ENCODE measurements around the gene DAPK2. TPM values are rescaled to one million over a fixed set of nuclear protein-coding genes. Genes with fewer than 3 reads are reported as not detected.

DAPK2 gene
- polyA plus RNA-seq, 2 of the 4 experiments (the other 2 are of a cell fraction): 3.1 to 4.8 TPM

DNA sequence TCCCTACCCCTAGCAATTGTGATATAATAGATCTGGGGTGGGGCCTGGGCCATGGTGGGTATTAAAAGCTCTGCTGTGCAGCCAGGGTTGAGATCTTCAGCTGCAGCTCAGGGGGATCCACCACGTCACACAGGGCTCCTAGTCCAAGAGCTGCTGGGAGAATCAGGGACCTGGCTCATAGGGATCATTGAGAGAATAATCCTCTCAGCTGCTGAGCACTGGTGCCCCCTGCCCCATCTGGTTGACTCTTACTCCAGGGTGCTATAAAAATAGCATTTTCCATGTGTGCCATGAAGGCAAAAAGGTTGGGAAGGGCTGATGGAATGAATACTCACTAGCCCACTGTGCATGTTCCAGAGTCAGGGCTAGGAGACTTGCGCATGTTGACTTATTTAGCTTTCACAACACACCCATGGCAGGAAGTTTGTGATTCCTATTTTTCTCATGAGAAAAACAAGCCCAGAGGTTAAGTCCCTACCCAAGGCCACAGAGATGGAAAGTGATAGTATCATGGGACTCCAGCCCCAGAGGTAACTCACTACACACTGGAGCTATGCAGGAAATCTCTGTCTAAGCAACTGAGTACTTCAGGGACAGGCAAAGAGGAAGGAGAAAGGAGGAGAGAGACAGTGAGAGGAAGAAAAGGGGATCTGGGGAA is 118.0 kb downstream of the DAPK2 start:
- ChIA-PET CTCF (interaction anchor here (1.0 to 6.0 kb wide), 4 partner anchors 17 to 176 kb away, joined by 3 to 40 read pairs (median 4); partner anchors contain the start of gene DAPK2), POLR2A (no interaction called here)
- H3K4me3 ChIP-seq: no peak overlapping the region
- TF ChIP-seq CHD2 (IDR thresholded peaks at IDR 0.05; ENCODE audit: low read length, partially characterized antibody) (no peak), RARB (CRISPR knock-in tag; IDR thresholded peaks at IDR 0.05) (no peak), NFE2L2 (conservative IDR thresholded peaks at IDR 0.05; ENCODE audit: low read length) (no peak), BHLHE40 (IDR thresholded peaks at IDR 0.05; ENCODE audit: low read depth, low read length) (no peak), RAD21 (conservative IDR thresholded peaks at IDR 0.05 in 1 of 2, IDR thresholded peaks at IDR 0.05 in 1 of 2) (no peak), HES2 (IDR thresholded peaks at IDR 0.05) (no peak), BCL3 (IDR thresholded peaks at IDR 0.05) (no peak), ESRRA (IDR thresholded peaks at IDR 0.05; ENCODE audit: borderline replicate concordance, low read length) (no peak), EHF (CRISPR knock-in tag; IDR thresholded peaks at IDR 0.05) (no peak), EHMT2 (IDR thresholded peaks at IDR 0.05; ENCODE audit: low read depth) (no peak), HOXB13 (CRISPR knock-in tag; IDR thresholded peaks at IDR 0.05; ENCODE audit: low read depth) (no peak)
- TF ChIP-seq, protein P1, sequence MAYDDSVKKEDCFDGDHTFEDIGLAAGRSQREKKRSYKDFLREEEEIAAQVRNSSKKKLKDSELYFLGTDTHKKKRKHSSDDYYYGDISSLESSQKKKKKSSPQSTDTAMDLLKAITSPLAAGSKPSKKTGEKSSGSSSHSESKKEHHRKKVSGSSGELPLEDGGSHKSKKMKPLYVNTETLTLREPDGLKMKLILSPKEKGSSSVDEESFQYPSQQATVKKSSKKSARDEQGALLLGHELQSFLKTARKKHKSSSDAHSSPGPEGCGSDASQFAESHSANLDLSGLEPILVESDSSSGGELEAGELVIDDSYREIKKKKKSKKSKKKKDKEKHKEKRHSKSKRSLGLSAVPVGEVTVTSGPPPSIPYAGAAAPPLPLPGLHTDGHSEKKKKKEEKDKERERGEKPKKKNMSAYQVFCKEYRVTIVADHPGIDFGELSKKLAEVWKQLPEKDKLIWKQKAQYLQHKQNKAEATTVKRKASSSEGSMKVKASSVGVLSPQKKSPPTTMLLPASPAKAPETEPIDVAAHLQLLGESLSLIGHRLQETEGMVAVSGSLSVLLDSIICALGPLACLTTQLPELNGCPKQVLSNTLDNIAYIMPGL (CRISPR knock-in tag; IDR thresholded peaks at IDR 0.05; ENCODE audit: borderline replicate concordance): no peak
- H3K4me2 ChIP-seq: no peak overlapping the region
- no peak overlapping the region for H3K27ac ChIP-seq
- FAIRE-seq: no peak
- no peaks in the 10 kb centered on the region for H3K4me1 ChIP-seq
- no peak for ATAC-seq
- H3K9me3 ChIP-seq: no peaks in the 10 kb centered on the region
- no peak for DNase-seq (ENCODE audit: low read depth in 1 of 2, low spot score in 1 of 2)
- WGBS (ENCODE audit: missing lambda C conversion rate): 86% methylated on average over 2 of the region's 2 CpGs

GRCh38 chr15:63923993-63924950 is 122.0 kb downstream of the DAPK2 start:
- no peak for FAIRE-seq
- H3K27ac ChIP-seq: no peak overlapping the region

More at GRCh38 chr15:63923993-63924950, 122.0 kb downstream of the DAPK2 start:
- ATAC-seq (no peak), DNase-seq (ENCODE audit: low read depth in 1 of 2, low spot score in 1 of 2) (no peak)
- WGBS (ENCODE audit: missing lambda C conversion rate): 69% methylated on average over 8 of the region's 8 CpGs
- TF ChIP-seq TP53 (CRISPR knock-in tag; IDR thresholded peaks at IDR 0.05): no peak
- no peak for TF ChIP-seq HEYL (CRISPR knock-in tag; IDR thresholded peaks at IDR 0.05)
- TF ChIP-seq EP300 (IDR thresholded peaks at IDR 0.05): no peak
- TF ChIP-seq RNF2 (IDR thresholded peaks at IDR 0.05; ENCODE audit: borderline replicate concordance, low read depth): no peak
- TF ChIP-seq HES2 (IDR thresholded peaks at IDR 0.05): no peak
- no peak for TF ChIP-seq EHMT2 (IDR thresholded peaks at IDR 0.05; ENCODE audit: low read depth)
- no peak for TF ChIP-seq BHLHE40 (IDR thresholded peaks at IDR 0.05; ENCODE audit: low read depth, low read length)
- no peak for TF ChIP-seq FOXS1 (CRISPR knock-in tag; IDR thresholded peaks at IDR 0.05)
- no peak for TF ChIP-seq PBX3 (IDR thresholded peaks at IDR 0.05)
- POLR2A ChIA-PET: no interaction called here
- Histone ChIP-seq H3K9me3 (no peaks in the 10 kb centered on the region), H3K4me1 (no peaks in the 10 kb centered on the region), H3K4me3 (no peak overlapping the region), H3K4me2 (no peak overlapping the region)
- CTCF ChIA-PET: interaction anchor here (1.2 to 6.0 kb wide), 5 partner anchors 10 to 143 kb away, joined by 3 to 40 read pairs (median 4); partner anchors contain the start of gene DAPK2

Measured in A549 (cell line).